GM19467 (cell line): ENCODE measurements around the gene RNU6-1.

ENCODE experiments used
- ATAC-seq: cut with Tn5 transposase; IDR thresholded peaks from one replicate; pipeline ENCODE4 v1.9.1; 2021; ENCODE audit warnings: mild to moderate bottlenecking, moderate library complexity; ENCODE audit not compliant: unreplicated experiment

RNU6-1 gene

GRCh38 chr15:67834581-67835296, 5.1 kb downstream of the RNU6-1 start:
- no peak for ATAC-seq

- no peak for ATAC-seq
Observed at GRCh38 chr15:67833710-67834511, 5.9 kb downstream of the RNU6-1 start.

GRCh38 chr15:67832897-67833709, 6.7 kb downstream of the RNU6-1 start:
- no peak for ATAC-seq

GRCh38 chr15:67832031-67832551, 7.8 kb downstream of the RNU6-1 start:
- no peak for ATAC-seq

GRCh38 chr15:67831363-67831762, 8.5 kb downstream of the RNU6-1 start:
- ATAC-seq = no peak

- no peak for ATAC-seq
Observed at GRCh38 chr15:67829647-67830504, 10.0 kb downstream of the RNU6-1 start.

- ATAC-seq = no peak
Observed at GRCh38 chr15:67828969-67829646, 10.7 kb downstream of the RNU6-1 start.

GRCh38 chr15:67828278-67828968, 11.4 kb downstream of the RNU6-1 start:
- ATAC-seq = no peak

- ATAC-seq = no peak
Observed at GRCh38 chr15:67827562-67828277, 12.1 kb downstream of the RNU6-1 start.

- no peak for ATAC-seq
Observed at GRCh38 chr15:67826717-67827561, 12.9 kb downstream of the RNU6-1 start.

- no peak for ATAC-seq
Observed at GRCh38 chr15:67825881-67826716, 13.7 kb downstream of the RNU6-1 start.

- ATAC-seq = no peak
Observed at GRCh38 chr15:67824976-67825880, 14.6 kb downstream of the RNU6-1 start, which contains the start of gene SKOR1. SKOR1 (plus strand) TSS chr15:67825509; CDS start chr15:67825603, 94 bp downstream.

GRCh38 chr15:67824197-67824968, 15.5 kb downstream of the RNU6-1 start:
- ATAC-seq = no peak

GRCh38 chr15:67823314-67824196, 16.3 kb downstream of the RNU6-1 start:
- no peak for ATAC-seq
